Thyroid gland (tissue), 4 donors: ENCODE measurements around the gene DLGAP1.

Experiments used
- CTCF ChIP-seq, 6 experiments: fragments of 200-600 bp in 3 of 6; fragments of 450-650 bp in 3 of 6; sonication (generic) in 3 of 6; IDR thresholded peaks; one replicate each; pipeline ENCODE4 v1.5.1; 2016 to 2019; ENCODE audit warnings: antibody characterized with exemption in 6 of 6, mild to moderate bottlenecking in 2 of 6, inconsistent platforms in 1 of 6, moderate library complexity in 1 of 6
- POLR2A ChIP-seq, 2 donors: fragments of 450-650 bp; IDR thresholded peaks; one replicate each; pipeline ENCODE4 v1.6.1; 2017; ENCODE audit warnings: antibody characterized with exemption in 2 of 2, mild to moderate bottlenecking in 2 of 2, moderate library complexity in 1 of 2

- TF ChIP-seq CTCF (IDR thresholded peaks at IDR 0.05) (no peak), POLR2A (IDR thresholded peaks at IDR 0.05) (no peak)
These were observed 861.7 kb downstream of the DLGAP1 start for GRCh38 chr18:3593381-3593903.
